Measurements from ENCODE around the gene TIMM21.

TIMM21 gene

GRCh38 chr18:74182335-74182734 lies 34.0 kb downstream of the TIMM21 start:
- DNase-seq (ENCODE audit: low read depth, low spot score), result no peak
- H3K4me3 ChIP-seq (ENCODE audit: low read length), result no peak overlapping the region

- H3K4me3 ChIP-seq (ENCODE audit: low read length), result no peak overlapping the region
- DNase-seq (ENCODE audit: low read depth, low spot score), result no peak
Observed at GRCh38 chr18:74183130-74183529, 34.8 kb downstream of the TIMM21 start.

GRCh38 chr18:74184875-74185274 lies 36.6 kb downstream of the TIMM21 start:
- no peak for DNase-seq (ENCODE audit: low read depth, low spot score)
- no peak overlapping the region for H3K4me3 ChIP-seq (ENCODE audit: low read length)

GRCh38 chr18:74185860-74186259 lies 37.5 kb downstream of the TIMM21 start:
- no peak for DNase-seq (ENCODE audit: low read depth, low spot score)
- no peak overlapping the region for H3K4me3 ChIP-seq (ENCODE audit: low read length)

GRCh38 chr18:74186661-74187060 lies 38.3 kb downstream of the TIMM21 start:
- DNase-seq (ENCODE audit: low read depth, low spot score), result no peak
- no peak overlapping the region for H3K4me3 ChIP-seq (ENCODE audit: low read length)

- DNase-seq (ENCODE audit: low read depth, low spot score), result no peak
- no peak overlapping the region for H3K4me3 ChIP-seq (ENCODE audit: low read length)
Observed at GRCh38 chr18:74190086-74190485, 41.8 kb downstream of the TIMM21 start.

GRCh38 chr18:74191577-74191976 lies 43.3 kb downstream of the TIMM21 start:
- no peak overlapping the region for H3K4me3 ChIP-seq (ENCODE audit: low read length)
- no peak for DNase-seq (ENCODE audit: low read depth, low spot score)

- DNase-seq (ENCODE audit: low read depth, low spot score), result no peak
- H3K4me3 ChIP-seq (ENCODE audit: low read length), result no peak overlapping the region
Observed at GRCh38 chr18:74194691-74195090, 46.4 kb downstream of the TIMM21 start.

GRCh38 chr18:74196220-74197119 lies 48.1 kb downstream of the TIMM21 start:
- peak; percentile 56 for DNase-seq (ENCODE audit: low read depth, low spot score)
- peak overlapping the region; percentile 42 for H3K4me3 ChIP-seq (ENCODE audit: low read length)

- H3K4me3 ChIP-seq (ENCODE audit: low read length), result no peak overlapping the region
- no peak for DNase-seq (ENCODE audit: low read depth, low spot score)
Observed at GRCh38 chr18:74197705-74198341, 49.5 kb downstream of the TIMM21 start.

GRCh38 chr18:74198453-74198852 lies 50.1 kb downstream of the TIMM21 start:
- H3K4me3 ChIP-seq (ENCODE audit: low read length), result no peak overlapping the region
- DNase-seq (ENCODE audit: low read depth, low spot score), result no peak

GRCh38 chr18:74200780-74201179 lies 52.5 kb downstream of the TIMM21 start:
- H3K4me3 ChIP-seq (ENCODE audit: low read length), result no peak overlapping the region
- no peak for DNase-seq (ENCODE audit: low read depth, low spot score)

- no peak overlapping the region for H3K4me3 ChIP-seq (ENCODE audit: low read length)
Observed at GRCh38 chr18:74203811-74204210, 55.5 kb downstream of the TIMM21 start.

GRCh38 chr18:74204526-74205152 lies 56.3 kb downstream of the TIMM21 start:
- H3K4me3 ChIP-seq (ENCODE audit: low read length), result no peak overlapping the region
- DNase-seq (ENCODE audit: low read depth, low spot score), result no peak

More at GRCh38 chr18:74203811-74204210, 55.5 kb downstream of the TIMM21 start:
- no peak for DNase-seq (ENCODE audit: low read depth, low spot score)

Measured in Jurkat, Clone E6-1 (cell line).